GM12878 (cell line): ENCODE results near the gene SUCO. TPM values are rescaled to one million over a fixed set of nuclear protein-coding genes. Genes with fewer than 3 reads are reported as not detected.

Experiments
- ATAC-seq: fragments of 200-7000 bp; cut with Tn5 transposase; 3 replicates; pipeline ENCODE4 v1.9.1; 2020; ENCODE audit warnings: mild to moderate bottlenecking, moderate library complexity
- BruUV-seq: library from RNA; stranded (reverse); fragments of 400-500 nt; replicated peaks from 2 replicates; lab custom pipeline; 2021; lab: Mats Ljungman, UMichigan
- CTCF ChIA-PET: fragments of 300-600 bp; sonication (Branson Sonifier 250); formaldehyde crosslinking; extraction: SDS; loops from one replicate; lab custom pipeline; 2021; ENCODE audit warnings: inconsistent platforms; lab: Yijun Ruan, JAX
- POLR2A ChIA-PET: fragments of 350-600 bp; formaldehyde crosslinking; extraction: SDS; loops from one replicate; lab custom pipeline; 2021; ENCODE audit warnings: inconsistent platforms; lab: Charles Lee
- RAD21 ChIA-PET: fragments of 300-600 bp; sonication (Branson Sonifier 250); formaldehyde crosslinking; loops from one replicate; lab custom pipeline; 2023; ENCODE audit warnings: antibody characterized with exemption; ENCODE audit not compliant: unreplicated experiment; lab: Charles Lee
- SMC1A ChIA-PET: fragments of 300-600 bp; sonication (Branson Sonifier 250); formaldehyde crosslinking; loops from one replicate; lab custom pipeline; 2023; ENCODE audit not compliant: unreplicated experiment, uncharacterized antibody; lab: Charles Lee
- DNase-seq: peaks from one replicate; pipeline ENCODE4 v3.0.0-alpha.2; 2011; ENCODE audit warnings: low read depth, low spot score
- FAIRE-seq: peaks from 3 replicates; lab custom pipeline; 2011; peaks lifted over from hg19 to GRCh38; lab: Jason Lieb, UNC
- H2AFZ ChIP-seq: 2 replicates; pipeline ENCODE4 v1.6.0; 2011; ENCODE audit warnings: low read depth, low read length, control low read depth; ENCODE audit not compliant: control insufficient read depth
- H3K27ac ChIP-seq: 2 replicates; pipeline ENCODE4 v1.5.1; 2011; ENCODE audit warnings: control low read depth; ENCODE audit not compliant: control insufficient read depth, insufficient read depth
- H3K27me3 ChIP-seq, 2 experiments: replicated peaks in 1 of 2; 2 replicates each; pipeline versions ENCODE4 v1.6.0 to v1.6.1; 2011; ENCODE audit warnings: low read length in 1 of 2; ENCODE audit not compliant: control insufficient read depth in 2 of 2, insufficient read depth in 2 of 2
- H3K36me3 ChIP-seq, 2 experiments: 2 replicates each; pipeline ENCODE4 v1.5.1; 2011; ENCODE audit warnings: low read length in 1 of 2; ENCODE audit not compliant: control insufficient read depth in 2 of 2, insufficient read depth in 2 of 2
- H3K4me1 ChIP-seq: 2 replicates; pipeline ENCODE4 v1.6.1; 2011; ENCODE audit warnings: mild to moderate bottlenecking, low read length, moderate library complexity, mixed read lengths; ENCODE audit not compliant: control insufficient read depth, insufficient read depth
- H3K4me2 ChIP-seq: 2 replicates; pipeline ENCODE4 v1.6.0; 2011; ENCODE audit warnings: control low read depth; ENCODE audit not compliant: control insufficient read depth, insufficient read depth
- H3K4me3 ChIP-seq: fragments of 200-600 bp; sonication (generic); 2 replicates; pipeline ENCODE4 v1.5.1; 2016
- H3K79me2 ChIP-seq: 2 replicates; pipeline ENCODE4 v1.6.0; 2011; ENCODE audit warnings: low read length; ENCODE audit not compliant: control insufficient read depth, insufficient read depth
- H3K9ac ChIP-seq: 2 replicates; pipeline ENCODE4 v1.8.0; 2011; ENCODE audit warnings: low read length, control low read depth, mixed read lengths; ENCODE audit not compliant: control insufficient read depth, insufficient read depth
- H3K9me3 ChIP-seq: replicated peaks from 3 replicates; pipeline ENCODE4 v1.5.1; 2011; ENCODE audit warnings: mild to moderate bottlenecking, low read length; ENCODE audit not compliant: control insufficient read depth, insufficient read depth
- H4K20me1 ChIP-seq: 2 replicates; pipeline ENCODE4 v1.6.0; 2011; ENCODE audit not compliant: control insufficient read depth, insufficient read depth
- ATF7 ChIP-seq: fragments of 450-650 bp; IDR thresholded peaks from 2 replicates; pipeline ENCODE4 v1.6.1; 2016; ENCODE audit warnings: low read depth, mild to moderate bottlenecking
- BACH1 ChIP-seq: fragments of 450-650 bp; IDR thresholded peaks from 2 replicates; pipeline ENCODE4 v1.6.1; 2017; ENCODE audit warnings: mild to moderate bottlenecking, borderline replicate concordance
- EP300 ChIP-seq, 2 experiments: fragments of 150-350 bp in 1 of 2; IDR thresholded peaks; 2 replicates each; pipeline ENCODE4 v1.6.1; 2011 to 2012; ENCODE audit warnings: low read depth in 2 of 2, low read length in 2 of 2, borderline replicate concordance in 1 of 2, improper control_type of control experiment in 1 of 2, inconsistent platforms in 1 of 2; ENCODE audit not compliant: control insufficient read depth in 1 of 2
- ETV6 ChIP-seq, 2 experiments: fragments of 450-650 bp in 1 of 2; IDR thresholded peaks in 1 of 2; conservative IDR thresholded peaks in 1 of 2; 2 replicates each; pipeline ENCODE4 v1.6.1; 2014; ENCODE audit warnings: antibody characterized with exemption in 1 of 2, borderline replicate concordance in 1 of 2, low read depth in 1 of 2, mild to moderate bottlenecking in 1 of 2, moderate library complexity in 1 of 2
- FOXM1 ChIP-seq: IDR thresholded peaks from 2 replicates; pipeline ENCODE4 v1.6.1; 2012; ENCODE audit warnings: low read depth, mild to moderate bottlenecking, inconsistent platforms, low read length, moderate library complexity
- HDAC6 ChIP-seq: fragments of 200-600 bp; sonication (generic); IDR thresholded peaks from one replicate; pipeline ENCODE4 v1.8.0; 2017; ENCODE audit warnings: antibody characterized with exemption; ENCODE audit not compliant: unreplicated experiment
- IRF3 ChIP-seq: fragments of 450-650 bp; IDR thresholded peaks from 2 replicates; pipeline ENCODE4 v1.6.1; 2014; ENCODE audit warnings: mild to moderate bottlenecking
- JUND ChIP-seq: IDR thresholded peaks from 2 replicates; pipeline ENCODE4 v1.6.1; 2012; ENCODE audit warnings: low read depth, mild to moderate bottlenecking, low read length, improper control_type of control experiment, moderate library complexity
- KLF5 ChIP-seq: fragments of 450-650 bp; IDR thresholded peaks from 2 replicates; pipeline ENCODE4 v1.6.1; 2014; ENCODE audit warnings: mild to moderate bottlenecking; ENCODE audit not compliant: partially characterized antibody
- NBN ChIP-seq: fragments of 450-650 bp; IDR thresholded peaks from 2 replicates; pipeline ENCODE4 v1.6.1; 2016
- NR2F1 ChIP-seq: fragments of 450-650 bp; conservative IDR thresholded peaks from 2 replicates; pipeline ENCODE4 v1.6.1; 2017; ENCODE audit warnings: mild to moderate bottlenecking
- RBBP5 ChIP-seq: fragments of 200-600 bp; sonication (generic); conservative IDR thresholded peaks from 2 replicates; pipeline ENCODE4 v1.6.1; 2016
- RCOR1 ChIP-seq: conservative IDR thresholded peaks from 2 replicates; pipeline ENCODE4 v1.6.1; 2012; ENCODE audit warnings: low read depth, low read length, improper control_type of control experiment
- RFX5 ChIP-seq: IDR thresholded peaks from 2 replicates; pipeline ENCODE4 v1.6.1; 2011; ENCODE audit warnings: low read depth, low read length, improper control_type of control experiment
- SUPT20H ChIP-seq: IDR thresholded peaks from 2 replicates; pipeline ENCODE4 v1.6.1; 2011; ENCODE audit warnings: low read depth, mild to moderate bottlenecking, low read length, moderate library complexity, borderline replicate concordance; ENCODE audit not compliant: control insufficient read depth
- ZNF207 ChIP-seq: fragments of 450-650 bp; IDR thresholded peaks from 2 replicates; pipeline ENCODE4 v1.6.1; 2014; ENCODE audit warnings: antibody characterized with exemption, mild to moderate bottlenecking, borderline replicate concordance
- WGBS: methylation state at CpG from one replicate; pipeline ENCODE4 v1.1.6; 2016; ENCODE audit warnings: low lambda C conversion rate; ENCODE audit not compliant: insufficient replicate concordance, insufficient coverage; ENCODE audit errors: missing lambda C conversion rate; 5-methylcytosine and 5-hydroxymethylcytosine counted together
- in situ Hi-C: fragments of 300-500 bp; cut with MboI; formaldehyde crosslinking; loops from 9 replicates; pipeline ENCODE4 v1.14.3; 2018; ENCODE audit warnings: mixed read lengths
- intact Hi-C: fragments of 100-400 bp; cut with micrococcal nuclease; formaldehyde crosslinking; loops from one replicate; pipeline ENCODE4 v1.14.2; 2022; ENCODE audit not compliant: unreplicated experiment
- polyA plus RNA-seq, 11 experiments: library from polyadenylated mRNA; depleted of rRNA in 4 of 11; unstranded in 6 of 11; stranded (reverse) in 5 of 11; fragments of >200 nt; fragmentation: Nextera tagmentation in 4 of 11; fragmentation: Illumina TruSeq in 1 of 11; extraction: Ambion mirVana in 4 of 11; extraction: Trizol in 1 of 11; gene quantifications; 1 replicate in 1 of 11; 2 replicates in 10 of 11; pipeline versions ENCODE4 v1.2.1 to v1.2.3, GENCODE V29; 2011 to 2016; ENCODE audit warnings: inconsistent platforms in 2 of 11, missing spikeins in 2 of 11, low read depth in 1 of 11
- total RNA-seq, 4 experiments: library from RNA; depleted of rRNA in 3 of 4; stranded (reverse); fragments of >200 nt in 3 of 4; fragmentation: Illumina TruSeq in 1 of 4; extraction: Trizol in 1 of 4; gene quantifications; 2 replicates each; pipeline versions ENCODE4 v1.2.1 to v1.2.3, GENCODE V29; 2013 to 2021
- TF ChIP-seq, protein P1 (sequence below): fragments of 450-650 bp; formaldehyde crosslinking; IDR thresholded peaks from 2 replicates; pipeline ENCODE4 v1.4.0; 2022; ENCODE audit warnings: mild to moderate bottlenecking, moderate library complexity

The SUCO gene
- total and polyA plus RNA-seq, 10 of the 15 experiments (the other 5 are each of a cell fraction or from before 2014, with no cell fraction given), result 1.7 to 15.3 (median 8.4) TPM

GRCh38 chr1:172630868-172631267, 97.9 kb downstream of the SUCO start:
- SMC1A ChIA-PET, result interaction anchor here (0.9 to 1.2 kb wide), 2 partner anchors 21 to 78 kb away, joined by 3 read pairs; no protein-coding TSS in a partner anchor

More at GRCh38 chr1:172630868-172631267, 97.9 kb downstream of the SUCO start:
- RAD21 ChIA-PET, result no interaction called here
- in situ Hi-C loops (no loop called here), intact Hi-C loops (no loop called here)
- CTCF ChIA-PET, result no interaction called here
- Histone ChIP-seq H3K9ac (no peak overlapping the region), H3K27me3 (peaks cover 0 to 4% of the 10 kb centered on the region in 2 experiments; a peak in 1 of 4 replicates), H3K4me3 (no peak overlapping the region), H3K27ac (no peak overlapping the region), H3K79me2 (no peaks in the 10 kb centered on the region), H3K4me2 (no peak overlapping the region), H4K20me1 (no peaks in the 10 kb centered on the region), H3K9me3 (no peaks in the 10 kb centered on the region; the same call in 2 of the 3 replicates)
- FAIRE-seq (no peak), DNase-seq (no peak)
- POLR2A ChIA-PET, result no interaction called here
- BruUV-seq, result no TSS peak
- no peak for TF ChIP-seq ATF7
- no peak for TF ChIP-seq NBN
- no peak for TF ChIP-seq HDAC6
- TF ChIP-seq RFX5, result no peak
- no peak for TF ChIP-seq RBBP5
- no peak for TF ChIP-seq JUND
- no peak for TF ChIP-seq SUPT20H
- no peak for TF ChIP-seq NR2F1
- no peak for TF ChIP-seq IRF3
- TF ChIP-seq, protein P1, sequence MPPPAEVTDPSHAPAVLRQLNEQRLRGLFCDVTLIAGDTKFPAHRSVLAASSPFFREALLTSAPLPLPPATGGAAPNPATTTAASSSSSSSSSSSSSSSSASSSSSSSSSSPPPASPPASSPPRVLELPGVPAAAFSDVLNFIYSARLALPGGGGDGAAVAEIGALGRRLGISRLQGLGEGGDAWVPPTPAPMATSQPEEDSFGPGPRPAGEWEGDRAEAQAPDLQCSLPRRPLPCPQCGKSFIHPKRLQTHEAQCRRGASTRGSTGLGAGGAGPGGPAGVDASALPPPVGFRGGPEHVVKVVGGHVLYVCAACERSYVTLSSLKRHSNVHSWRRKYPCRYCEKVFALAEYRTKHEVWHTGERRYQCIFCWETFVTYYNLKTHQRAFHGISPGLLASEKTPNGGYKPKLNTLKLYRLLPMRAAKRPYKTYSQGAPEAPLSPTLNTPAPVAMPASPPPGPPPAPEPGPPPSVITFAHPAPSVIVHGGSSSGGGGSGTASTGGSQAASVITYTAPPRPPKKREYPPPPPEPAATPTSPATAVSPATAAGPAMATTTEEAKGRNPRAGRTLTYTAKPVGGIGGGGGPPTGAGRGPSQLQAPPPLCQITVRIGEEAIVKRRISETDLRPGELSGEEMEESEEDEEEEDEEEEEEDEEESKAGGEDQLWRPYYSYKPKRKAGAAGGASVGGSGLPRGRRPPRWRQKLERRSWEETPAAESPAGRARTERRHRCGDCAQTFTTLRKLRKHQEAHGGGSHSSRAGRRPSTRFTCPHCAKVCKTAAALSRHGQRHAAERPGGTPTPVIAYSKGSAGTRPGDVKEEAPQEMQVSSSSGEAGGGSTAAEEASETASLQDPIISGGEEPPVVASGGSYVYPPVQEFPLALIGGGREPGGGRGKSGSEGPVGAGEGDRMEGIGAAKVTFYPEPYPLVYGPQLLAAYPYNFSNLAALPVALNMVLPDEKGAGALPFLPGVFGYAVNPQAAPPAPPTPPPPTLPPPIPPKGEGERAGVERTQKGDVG (CRISPR knock-in tag), result no peak
- TF ChIP-seq ZNF207, result no peak
- TF ChIP-seq EP300 (IDR thresholded peaks at IDR 0.05; ENCODE audit: borderline replicate concordance in 1 of 2, control insufficient read depth in 1 of 2, low read depth in 2 of 2, low read length in 2 of 2), result no peak
- TF ChIP-seq FOXM1, result no peak
- no peak for TF ChIP-seq RCOR1
- no peak for TF ChIP-seq ETV6 (conservative IDR thresholded peaks at IDR 0.05 in 1 of 2, IDR thresholded peaks at IDR 0.05 in 1 of 2; ENCODE audit: borderline replicate concordance in 1 of 2, low read depth in 1 of 2)
- no peak for TF ChIP-seq KLF5
- TF ChIP-seq BACH1, result no peak
- TF ChIP-seq, all 136 proteins: peak for 0
- ATAC-seq, result no peak
- Histone ChIP-seq H3K36me3 (no peaks in the 10 kb centered on the region), H2AFZ (no peak overlapping the region), H3K4me1 (no peaks in the 10 kb centered on the region)
- WGBS, result 0% methylated on average over 3 of the region's 3 CpGs
